B cell (primary cell): ENCODE measurements around the gene ISL2. TPM values are rescaled to one million over a fixed set of nuclear protein-coding genes. Genes with fewer than 3 reads are reported as not detected.
"Not testable (repeated sequence)": the region's sequence is repeated elsewhere in the genome, so short reads cannot be mapped to it uniquely, and the experiment has no call there.

Experiments
- ATAC-seq: fragments of 200-7000 bp; cut with Tn5 transposase; one replicate; pipeline ENCODE4 v1.10.0; 2021; ENCODE audit warnings: low read depth, mild to moderate bottlenecking, moderate number of reproducible peaks, moderate library complexity
- CTCF ChIA-PET: fragments of 350-600 bp; sonication (Branson Sonifier 250); formaldehyde crosslinking; loops from one replicate; lab custom pipeline; 2021; ENCODE audit warnings: antibody characterized with exemption, inconsistent platforms; lab: Charles Lee
- POLR2A ChIA-PET: fragments of 350-600 bp; sonication (Branson Sonifier 250); formaldehyde crosslinking; loops from one replicate; lab custom pipeline; 2021; ENCODE audit warnings: antibody characterized with exemption; lab: Charles Lee
- DNase-seq: peaks from one replicate; pipeline ENCODE4 v3.0.0; 2013
- H2AFZ ChIP-seq: 2 replicates; pipeline ENCODE4 v1.6.1; 2012; ENCODE audit warnings: mild to moderate bottlenecking, low read depth, low read length; ENCODE audit not compliant: insufficient read depth, poor library complexity, severe bottlenecking
- H3K27ac ChIP-seq, 2 donors: 1 replicate in 1 of 2; 2 replicates in 1 of 2; pipeline ENCODE4 v1.5.1; 2012 to 2013; ENCODE audit warnings: low read length in 2 of 2, mild to moderate bottlenecking in 2 of 2, moderate library complexity in 1 of 2
- H3K27me3 ChIP-seq, 4 experiments: fragments of 200-600 bp in 1 of 4; sonication (generic) in 1 of 4; replicated peaks in 1 of 4; 1 replicate in 2 of 4; 2 replicates in 2 of 4; pipeline versions ENCODE4 v1.6.1 to v1.7.0; 2013 to 2016; ENCODE audit warnings: low read length in 3 of 4, mild to moderate bottlenecking in 2 of 4, mixed read lengths in 1 of 4, moderate library complexity in 1 of 4; ENCODE audit not compliant: insufficient read depth in 4 of 4, control insufficient read depth in 3 of 4; ENCODE audit errors: control extremely low read depth in 1 of 4
- H3K36me3 ChIP-seq, 2 experiments: replicated peaks in 1 of 2; 1 replicate in 1 of 2; 2 replicates in 1 of 2; pipeline versions ENCODE4 v1.6.1 to v1.7.1; 2013; ENCODE audit warnings: low read length in 1 of 2; ENCODE audit not compliant: insufficient read depth in 2 of 2, control insufficient read depth in 1 of 2; ENCODE audit errors: control extremely low read depth in 1 of 2, extremely low read depth in 1 of 2
- H3K4me1 ChIP-seq, 2 donors: fragments of 200-600 bp in 1 of 2; sonication (generic) in 1 of 2; 1 replicate in 1 of 2; 2 replicates in 1 of 2; pipeline versions ENCODE4 v1.5.1 to v1.6.1; 2013 to 2017; ENCODE audit warnings: low read length in 2 of 2; ENCODE audit not compliant: control insufficient read depth in 2 of 2, insufficient read depth in 2 of 2
- H3K4me2 ChIP-seq: replicated peaks from 2 replicates; pipeline ENCODE3; 2012; ENCODE audit warnings: mild to moderate bottlenecking, low read depth, low read length; ENCODE audit not compliant: poor library complexity, severe bottlenecking
- H3K4me3 ChIP-seq, 5 experiments: fragments of 200-600 bp in 1 of 5; sonication (generic) in 1 of 5; 1 replicate in 3 of 5; 2 replicates in 2 of 5; pipeline versions ENCODE4 v1.5.1 to v1.7.0; 2011 to 2016; ENCODE audit warnings: low read length in 4 of 5, mild to moderate bottlenecking in 4 of 5, low read depth in 2 of 5, control low read depth in 1 of 5, moderate library complexity in 1 of 5; ENCODE audit not compliant: insufficient read depth in 1 of 5; ENCODE audit errors: control extremely low read depth in 1 of 5, extremely low read depth in 1 of 5
- H3K79me2 ChIP-seq: fragments of 200-600 bp; sonication (generic); one replicate; pipeline ENCODE4 v1.6.0; 2016; ENCODE audit warnings: low read length; ENCODE audit not compliant: control insufficient read depth, insufficient read depth
- H3K9ac ChIP-seq: fragments of 200-600 bp; sonication (generic); 2 replicates; pipeline ENCODE4 v1.6.1; 2017; ENCODE audit warnings: mild to moderate bottlenecking, low read length, moderate library complexity
- H3K9me3 ChIP-seq, 3 donors: one replicate each; pipeline versions ENCODE4 v1.6.1 to v1.7.1; 2013; ENCODE audit warnings: low read length in 2 of 3; ENCODE audit not compliant: control insufficient read depth in 2 of 3, insufficient read depth in 1 of 3; ENCODE audit errors: control extremely low read depth in 1 of 3
- H4K20me1 ChIP-seq: 2 replicates; pipeline ENCODE4 v1.6.0; 2012; ENCODE audit warnings: mild to moderate bottlenecking, low read length; ENCODE audit not compliant: insufficient read depth, control insufficient read depth, poor library complexity, severe bottlenecking
- H3K27ac Mint-ChIP-seq: one replicate; pipeline ENCODE4 v1.8.0; 2021; ENCODE audit warnings: mixed read lengths
- H3K27me3 Mint-ChIP-seq: one replicate; pipeline ENCODE4 v1.8.0; 2021; ENCODE audit warnings: mixed read lengths
- H3K4me1 Mint-ChIP-seq: one replicate; pipeline ENCODE4 v1.8.0; 2021; ENCODE audit warnings: mixed read lengths
- H3K4me3 Mint-ChIP-seq: one replicate; pipeline ENCODE4 v1.8.0; 2021; ENCODE audit warnings: mixed read lengths
- H3K9me3 Mint-ChIP-seq: one replicate; pipeline ENCODE4 v1.8.0; 2022; ENCODE audit warnings: mixed read lengths; ENCODE audit not compliant: insufficient read depth
- EZH2 ChIP-seq: IDR thresholded peaks from 2 replicates; pipeline ENCODE4 v1.6.1; 2012; ENCODE audit warnings: borderline replicate concordance, low read depth, mild to moderate bottlenecking, moderate library complexity, low read length; ENCODE audit not compliant: insufficient read depth, poor library complexity, severe bottlenecking
- WGBS: methylation state at CpG from one replicate; pipeline ENCODE4 v1.1.5; 2013; ENCODE audit warnings: missing lambda C conversion rate; ENCODE audit not compliant: insufficient coverage; 5-methylcytosine and 5-hydroxymethylcytosine counted together
- intact Hi-C: fragments of 100-400 bp; cut with micrococcal nuclease; formaldehyde crosslinking; loops from one replicate; pipeline ENCODE4 v1.10.0; 2022
- polyA plus RNA-seq: library from polyadenylated mRNA; depleted of rRNA; stranded (reverse); fragments of >200 nt; gene quantifications from 2 replicates; pipeline ENCODE4 v1.2.3, GENCODE V29; 2012
- total RNA-seq, 2 donors: library from RNA; stranded (reverse); fragments of 120-200 nt in 1 of 2; gene quantifications; 1 replicate in 1 of 2; 2 replicates in 1 of 2; pipeline versions ENCODE4 v1.2.3 to v1.2.4, GENCODE V29; 2013 to 2022
- TF ChIP-seq, protein P1 (sequence below): fragments of 200-600 bp; IDR thresholded peaks from one replicate; pipeline ENCODE4 v1.8.0; 2022; ENCODE audit warnings: antibody characterized with exemption, mild to moderate bottlenecking

Gene ISL2
- total and polyA plus RNA-seq, 2 donors (not counting 1 experiment from before 2014, with no cell fraction given): 0.59 to 1.8 TPM

- H3K9ac ChIP-seq: no peak overlapping the region
- no peak for TF ChIP-seq EZH2
- TF ChIP-seq, protein P1, sequence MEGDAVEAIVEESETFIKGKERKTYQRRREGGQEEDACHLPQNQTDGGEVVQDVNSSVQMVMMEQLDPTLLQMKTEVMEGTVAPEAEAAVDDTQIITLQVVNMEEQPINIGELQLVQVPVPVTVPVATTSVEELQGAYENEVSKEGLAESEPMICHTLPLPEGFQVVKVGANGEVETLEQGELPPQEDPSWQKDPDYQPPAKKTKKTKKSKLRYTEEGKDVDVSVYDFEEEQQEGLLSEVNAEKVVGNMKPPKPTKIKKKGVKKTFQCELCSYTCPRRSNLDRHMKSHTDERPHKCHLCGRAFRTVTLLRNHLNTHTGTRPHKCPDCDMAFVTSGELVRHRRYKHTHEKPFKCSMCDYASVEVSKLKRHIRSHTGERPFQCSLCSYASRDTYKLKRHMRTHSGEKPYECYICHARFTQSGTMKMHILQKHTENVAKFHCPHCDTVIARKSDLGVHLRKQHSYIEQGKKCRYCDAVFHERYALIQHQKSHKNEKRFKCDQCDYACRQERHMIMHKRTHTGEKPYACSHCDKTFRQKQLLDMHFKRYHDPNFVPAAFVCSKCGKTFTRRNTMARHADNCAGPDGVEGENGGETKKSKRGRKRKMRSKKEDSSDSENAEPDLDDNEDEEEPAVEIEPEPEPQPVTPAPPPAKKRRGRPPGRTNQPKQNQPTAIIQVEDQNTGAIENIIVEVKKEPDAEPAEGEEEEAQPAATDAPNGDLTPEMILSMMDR: no peak
- H3K27me3 ChIP-seq: no peaks in the 10 kb centered on the region
- no peaks in the 10 kb centered on the region for H3K4me1 ChIP-seq
- Mint-ChIP-seq H3K4me3 (no peak overlapping the region), H3K4me1 (peaks cover 23% of the 10 kb centered on the region), H3K27me3 (no peaks in the 10 kb centered on the region), H3K27ac (no peak overlapping the region), H3K9me3 (no peaks in the 10 kb centered on the region)
- H3K4me2 ChIP-seq: no peak overlapping the region
- WGBS: 100% methylated on average over 1 of the region's 1 CpG
- no peak overlapping the region for H3K27ac ChIP-seq
- H2AFZ ChIP-seq: no peak overlapping the region
- H4K20me1 ChIP-seq: peaks cover 50% of the 10 kb centered on the region
- intact Hi-C loops: no loop called here
- H3K4me3 ChIP-seq: no peak overlapping the region
- no peak for DNase-seq
- H3K79me2 ChIP-seq: peaks cover 58% of the 10 kb centered on the region
- ChIA-PET CTCF (no interaction called here), POLR2A (no interaction called here)
- no peak for ATAC-seq
- H3K36me3 ChIP-seq: peaks cover 2 to 5% of the 10 kb centered on the region in 2 experiments
- H3K9me3 ChIP-seq: no peaks in the 10 kb centered on the region
These were observed 39.7 kb upstream of the ISL2 start for GRCh38 chr15:76296849-76297248.

- intact Hi-C loops: not testable (repeated sequence)
These were observed 38.6 kb upstream of the ISL2 start for GRCh38 chr15:76297951-76298350.

More at GRCh38 chr15:76297951-76298350, 38.6 kb upstream of the ISL2 start:
- peaks cover 69% of the 10 kb centered on the region for H3K79me2 ChIP-seq
- H3K4me2 ChIP-seq, H3K4me3 ChIP-seq, H3K4me1 ChIP-seq, H3K9ac ChIP-seq, H3K9me3 Mint-ChIP-seq, H3K27me3 Mint-ChIP-seq, H3K9me3 ChIP-seq, H3K27me3 ChIP-seq, H3K27ac Mint-ChIP-seq, H3K36me3 ChIP-seq, DNase-seq, POLR2A ChIA-PET, ATAC-seq, H3K27ac ChIP-seq, H2AFZ ChIP-seq, H3K4me3 Mint-ChIP-seq: not testable (repeated sequence)
- CTCF ChIA-PET: interaction anchor here (1.1 kb wide), 1 partner anchor 32 kb away, joined by 3 read pairs; no protein-coding TSS in a partner anchor
- 100% methylated on average over 2 of the region's 4 CpGs for WGBS
- peaks cover 23% of the 10 kb centered on the region for H3K4me1 Mint-ChIP-seq
- H4K20me1 ChIP-seq: peaks cover 59% of the 10 kb centered on the region
